Mesothelial cell of epicardium (in vitro differentiated cells): ENCODE results near the gene GORAB. TPM values are rescaled to one million over a fixed set of nuclear protein-coding genes. Genes with fewer than 3 reads are reported as not detected.

Experiments
- DNase-seq, 2 experiments: peaks; one replicate each; pipeline ENCODE4 v3.0.0; 2021; ENCODE audit warnings: low spot score in 2 of 2; ENCODE audit not compliant: unreplicated experiment in 2 of 2
- H3K27ac Mint-ChIP-seq: 2 replicates; pipeline ENCODE4 v1.8.0; 2021; ENCODE audit warnings: mixed read lengths
- H3K27me3 Mint-ChIP-seq: 2 replicates; pipeline ENCODE4 v1.8.0; 2021; ENCODE audit warnings: low read depth, mixed read lengths
- H3K36me3 Mint-ChIP-seq: 2 replicates; pipeline ENCODE4 v1.8.0; 2021; ENCODE audit warnings: mixed read lengths
- H3K4me1 Mint-ChIP-seq: 2 replicates; pipeline ENCODE4 v1.8.0; 2021; ENCODE audit warnings: mixed read lengths
- H3K4me3 Mint-ChIP-seq: 2 replicates; pipeline ENCODE4 v1.8.0; 2021; ENCODE audit warnings: mild to moderate bottlenecking, moderate library complexity, mixed read lengths
- H3K9me3 Mint-ChIP-seq: 2 replicates; pipeline ENCODE4 v1.8.0; 2021; ENCODE audit warnings: mixed read lengths
- CTCF ChIP-seq: fragments of 200-600 bp; sonication (generic); IDR thresholded peaks from one replicate; pipeline ENCODE4 v1.5.0; 2021; ENCODE audit warnings: antibody characterized with exemption; ENCODE audit not compliant: unreplicated experiment
- total RNA-seq: library from RNA; stranded (reverse); gene quantifications from 3 replicates; pipeline ENCODE4 v1.2.1, GENCODE V29; 2021

The GORAB gene
- total RNA-seq, 1 donor from 2014 or later, result 15.7 TPM

GRCh38 chr1:170590921-170591705 is 59.1 kb downstream of the GORAB start:
- Mint-ChIP-seq H3K4me3 (peak overlapping the region; percentile 29), H3K27me3 (no peaks in the 10 kb centered on the region), H3K9me3 (peaks cover 4% of the 10 kb centered on the region), H3K27ac (no peak overlapping the region), H3K4me1 (peaks cover 44% of the 10 kb centered on the region), H3K36me3 (no peaks in the 10 kb centered on the region)
- no peak for DNase-seq
- TF ChIP-seq CTCF, result no peak

- Mint-ChIP-seq H3K9me3 (peaks cover 15% of the 10 kb centered on the region), H3K27ac (no peak overlapping the region), H3K27me3 (no peaks in the 10 kb centered on the region), H3K4me1 (peaks cover 31% of the 10 kb centered on the region), H3K36me3 (peaks cover 5% of the 10 kb centered on the region), H3K4me3 (no peak overlapping the region)
- no peak for TF ChIP-seq CTCF
- DNase-seq, result no peak
Measured at GRCh38 chr1:170592591-170593111, 60.7 kb downstream of the GORAB start.

- Mint-ChIP-seq H3K36me3 (peaks cover 6% of the 10 kb centered on the region), H3K27me3 (no peaks in the 10 kb centered on the region)
- no peak for TF ChIP-seq CTCF
Measured at GRCh38 chr1:170593173-170594011, 61.4 kb downstream of the GORAB start.

GRCh38 chr1:170594066-170594626 is 62.2 kb downstream of the GORAB start:
- peaks cover 25% of the 10 kb centered on the region for H3K4me1 Mint-ChIP-seq
- no peak overlapping the region for H3K4me3 Mint-ChIP-seq
- no peak for DNase-seq
- H3K36me3 Mint-ChIP-seq, result peaks cover 6% of the 10 kb centered on the region
- H3K9me3 Mint-ChIP-seq, result peaks cover 22% of the 10 kb centered on the region
- no peak overlapping the region for H3K27ac Mint-ChIP-seq
- no peak for TF ChIP-seq CTCF
- H3K27me3 Mint-ChIP-seq, result no peaks in the 10 kb centered on the region

More at GRCh38 chr1:170593173-170594011, 61.4 kb downstream of the GORAB start:
- Mint-ChIP-seq H3K27ac (no peak overlapping the region), H3K9me3 (peaks cover 20% of the 10 kb centered on the region), H3K4me3 (no peak overlapping the region), H3K4me1 (peaks cover 29% of the 10 kb centered on the region)
- no peak for DNase-seq

GRCh38 chr1:170596701-170597100 is 64.7 kb downstream of the GORAB start:
- DNase-seq, result no peak
- H3K4me3 Mint-ChIP-seq, result no peak overlapping the region
- no peaks in the 10 kb centered on the region for H3K27me3 Mint-ChIP-seq
- H3K9me3 Mint-ChIP-seq, result peaks cover 35% of the 10 kb centered on the region
- H3K36me3 Mint-ChIP-seq, result peaks cover 6% of the 10 kb centered on the region
- TF ChIP-seq CTCF, result no peak
- H3K27ac Mint-ChIP-seq, result no peak overlapping the region
- peaks cover 13% of the 10 kb centered on the region for H3K4me1 Mint-ChIP-seq
